Spleen (tissue), 11 donors: ENCODE results near the gene STMN3. TPM values are rescaled to one million over a fixed set of nuclear protein-coding genes. Genes with fewer than 3 reads are reported as not detected.

Source experiments
- DNase-seq: peaks from one replicate; pipeline ENCODE4 v3.0.0-alpha.2; 2020
- H3K27ac ChIP-seq, 8 donors: fragments of 200-600 bp; sonication (generic) in 7 of 8; 1 replicate in 4 of 8; 2 replicates in 4 of 8; pipeline versions ENCODE4 v1.5.0 to v1.8.0; 2016 to 2021; ENCODE audit warnings: inconsistent platforms in 4 of 8, mild to moderate bottlenecking in 4 of 8, moderate library complexity in 1 of 8
- H3K27me3 ChIP-seq, 7 donors: fragments of 200-600 bp; sonication (generic) in 6 of 7; replicated peaks in 1 of 7; 1 replicate in 4 of 7; 2 replicates in 3 of 7; pipeline versions ENCODE4 v1.5.0 to v1.8.0; 2016 to 2021; ENCODE audit warnings: inconsistent platforms in 3 of 7, mild to moderate bottlenecking in 1 of 7
- H3K36me3 ChIP-seq, 6 donors: fragments of 200-600 bp; sonication (generic) in 5 of 6; 1 replicate in 4 of 6; 2 replicates in 2 of 6; pipeline versions ENCODE4 v1.5.0 to v1.8.0; 2016 to 2021; ENCODE audit warnings: inconsistent platforms in 2 of 6
- H3K4me1 ChIP-seq, 6 donors: fragments of 200-600 bp; sonication (generic) in 5 of 6; 1 replicate in 3 of 6; 2 replicates in 3 of 6; pipeline versions ENCODE4 v1.5.0 to v1.8.0; 2016 to 2021; ENCODE audit warnings: inconsistent platforms in 3 of 6
- H3K4me3 ChIP-seq, 8 donors: fragments of 200-600 bp; sonication (generic) in 7 of 8; 1 replicate in 4 of 8; 2 replicates in 4 of 8; pipeline versions ENCODE4 v1.5.0 to v1.8.0; 2016 to 2021; ENCODE audit warnings: inconsistent platforms in 4 of 8, mild to moderate bottlenecking in 4 of 8, moderate library complexity in 2 of 8
- H3K9me3 ChIP-seq, 8 donors: fragments of 200-600 bp; sonication (generic) in 7 of 8; 1 replicate in 4 of 8; 2 replicates in 4 of 8; pipeline versions ENCODE4 v1.5.0 to v1.8.0; 2016 to 2021; ENCODE audit warnings: inconsistent platforms in 4 of 8
- POLR2A ChIP-seq, 3 donors: fragments of 450-650 bp; IDR thresholded peaks; one replicate each; pipeline ENCODE4 v1.5.1; 2017; ENCODE audit warnings: antibody characterized with exemption in 3 of 3, mild to moderate bottlenecking in 1 of 3
- POLR2AphosphoS5 ChIP-seq, 3 donors: sonication (generic); formaldehyde crosslinking; IDR thresholded peaks; one replicate each; pipeline ENCODE4 v1.5.1; 2017; ENCODE audit warnings: antibody characterized with exemption in 3 of 3
- WGBS, 5 donors: extraction: QIAGEN DNeasy Blood & Tissue Kit in 3 of 5; methylation state at CpG; one replicate each; pipeline versions ENCODE4 v1.1.5 to v1.1.7; 2013 to 2018; 5-methylcytosine and 5-hydroxymethylcytosine counted together
- intact Hi-C: fragments of 100-400 bp; cut with DNase I; formaldehyde crosslinking; loops from one replicate; pipeline ENCODE4 v1.15.0; 2023; ENCODE audit warnings: low total_unique reads
- polyA plus RNA-seq, 3 donors: library from polyadenylated mRNA; stranded (reverse); fragments of 200-250 nt; gene quantifications; one replicate each; pipeline ENCODE4 v1.2.1, GENCODE V29; 2013
- total RNA-seq, 7 donors: library from RNA; depleted of rRNA in 3 of 7; stranded (reverse); fragments of >200 nt in 3 of 7; fragmentation: NEBNext Ultra II Directional in 4 of 7; extraction: Animal tissue kit (Norgen Biotek cat#: 25700) in 4 of 7; gene quantifications; one replicate each; pipeline versions ENCODE4 v1.1.0 to v1.2.1, GENCODE V29; 2016 to 2021
- TF ChIP-seq, protein P1 (sequence below), 11 experiments: fragments of 200-600 bp in 7 of 11; fragments of 450-650 bp in 4 of 11; sonication (generic) in 4 of 11; IDR thresholded peaks in 8 of 11; conservative IDR thresholded peaks in 3 of 11; 1 replicate in 7 of 11; 2 replicates in 4 of 11; pipeline versions ENCODE4 v1.4.0 to v1.8.0; 2016 to 2021; ENCODE audit warnings: antibody characterized with exemption in 11 of 11, inconsistent platforms in 4 of 11, mild to moderate bottlenecking in 1 of 11
- donor health status: healthy with polysubstance abuse.
- donor health status: DM: no; HTN: no; CAD: no; lungs with moderate emphysema.
- donor health status: DM: no; HTN: no; CAD: no.
- donor health status: Bipolar disorder and iron deficiency.
- donor health status: healthy.
- donor health status: DM: no; HTN: no; CAD: no.
- donor health status: DM: yes; HTN: yes; CAD: no.

Gene STMN3
- total and polyA plus RNA-seq, 10 donors = 16.1 to 57.0 (median 32.3) TPM

DNA sequence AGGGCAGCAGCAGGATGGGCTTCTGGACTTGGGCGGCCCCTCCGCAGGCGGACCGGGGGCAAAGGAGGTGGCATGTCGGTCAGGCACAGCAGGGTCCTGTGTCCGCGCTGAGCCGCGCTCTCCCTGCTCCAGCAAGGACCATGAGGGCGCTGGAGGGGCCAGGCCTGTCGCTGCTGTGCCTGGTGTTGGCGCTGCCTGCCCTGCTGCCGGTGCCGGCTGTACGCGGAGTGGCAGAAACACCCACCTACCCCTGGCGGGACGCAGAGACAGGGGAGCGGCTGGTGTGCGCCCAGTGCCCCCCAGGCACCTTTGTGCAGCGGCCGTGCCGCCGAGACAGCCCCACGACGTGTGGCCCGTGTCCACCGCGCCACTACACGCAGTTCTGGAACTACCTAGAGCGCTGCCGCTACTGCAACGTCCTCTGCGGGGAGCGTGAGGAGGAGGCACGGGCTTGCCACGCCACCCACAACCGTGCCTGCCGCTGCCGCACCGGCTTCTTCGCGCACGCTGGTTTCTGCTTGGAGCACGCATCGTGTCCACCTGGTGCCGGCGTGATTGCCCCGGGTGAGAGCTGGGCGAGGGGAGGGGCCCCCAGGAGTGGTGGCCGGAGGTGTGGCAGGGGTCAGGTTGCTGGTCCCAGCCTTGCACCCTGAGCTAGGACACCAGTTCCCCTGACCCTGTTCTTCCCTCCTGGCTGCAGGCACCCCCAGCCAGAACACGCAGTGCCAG is 43.6 kb upstream of the STMN3 start, which contains the start of gene TNFRSF6B:
TSS of gene TNFRSF6B (plus strand) at position 25 of the 729 bp plus-strand sequence. CDS start at position 141, 116 bp downstream.
- DNase-seq = peak; percentile 81
- intact Hi-C loops = no loop called here
- Histone ChIP-seq H3K4me3 (peak within 1 kb of the TSS in 7 of 8 donors; percentile 27 to 63 (median 42)), H3K4me1 (peaks cover 34 to 84% (median 60%) of the 10 kb centered on the region in 6 donors), H3K36me3 (peaks cover 0 to 69% (median 19%) of the 10 kb centered on the region in 6 donors), H3K27me3 (peaks cover 0 to 7% (median 0%) of the 10 kb centered on the region in 7 donors), H3K9me3 (no peaks in the 10 kb centered on the region), H3K27ac (peak within 1 kb of the TSS; percentile 26 to 77 (median 70))
- 10 to 23% (median 14%) methylated on average over 3 to 52 of the region's 52 CpGs for whole genome bisulfite sequencing, 5 donors
- peak; percentile 64 to 86 (median 71) for TF ChIP-seq POLR2AphosphoS5 (IDR thresholded peaks at IDR 0.05)
- TF ChIP-seq POLR2A (IDR thresholded peaks at IDR 0.05) = no peak
- TF ChIP-seq, protein P1, sequence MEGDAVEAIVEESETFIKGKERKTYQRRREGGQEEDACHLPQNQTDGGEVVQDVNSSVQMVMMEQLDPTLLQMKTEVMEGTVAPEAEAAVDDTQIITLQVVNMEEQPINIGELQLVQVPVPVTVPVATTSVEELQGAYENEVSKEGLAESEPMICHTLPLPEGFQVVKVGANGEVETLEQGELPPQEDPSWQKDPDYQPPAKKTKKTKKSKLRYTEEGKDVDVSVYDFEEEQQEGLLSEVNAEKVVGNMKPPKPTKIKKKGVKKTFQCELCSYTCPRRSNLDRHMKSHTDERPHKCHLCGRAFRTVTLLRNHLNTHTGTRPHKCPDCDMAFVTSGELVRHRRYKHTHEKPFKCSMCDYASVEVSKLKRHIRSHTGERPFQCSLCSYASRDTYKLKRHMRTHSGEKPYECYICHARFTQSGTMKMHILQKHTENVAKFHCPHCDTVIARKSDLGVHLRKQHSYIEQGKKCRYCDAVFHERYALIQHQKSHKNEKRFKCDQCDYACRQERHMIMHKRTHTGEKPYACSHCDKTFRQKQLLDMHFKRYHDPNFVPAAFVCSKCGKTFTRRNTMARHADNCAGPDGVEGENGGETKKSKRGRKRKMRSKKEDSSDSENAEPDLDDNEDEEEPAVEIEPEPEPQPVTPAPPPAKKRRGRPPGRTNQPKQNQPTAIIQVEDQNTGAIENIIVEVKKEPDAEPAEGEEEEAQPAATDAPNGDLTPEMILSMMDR (IDR thresholded peaks at IDR 0.05 in 8 of 11, conservative IDR thresholded peaks at IDR 0.05 in 3 of 11) = no peak

DNA sequence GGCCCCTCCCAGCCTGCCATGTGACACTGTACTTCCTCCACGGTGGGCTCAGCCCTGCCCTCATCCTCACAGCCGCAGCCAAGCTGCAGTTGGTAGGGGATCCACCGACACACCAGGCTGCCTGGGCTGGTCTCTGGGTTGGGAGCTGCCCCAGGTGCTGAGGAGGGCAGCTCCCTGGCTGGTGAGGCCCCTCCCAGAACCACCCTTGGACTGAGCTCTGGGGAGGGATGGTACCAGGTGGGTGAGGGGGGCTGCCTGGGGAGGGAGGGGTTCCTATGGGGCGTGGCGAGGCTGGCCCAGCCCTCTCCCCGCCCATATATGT is 43.0 kb upstream of the STMN3 start:
- WGBS, 5 donors = 5 to 23% (median 13%) methylated on average over 3 to 6 of the region's 6 CpGs; no CpG with 5 or more reads in 1 of the 5 donors
- peak; percentile 88 for DNase-seq
- Histone ChIP-seq H3K4me1 (peaks cover 34 to 85% (median 63%) of the 10 kb centered on the region in 6 donors), H3K27ac (peak overlapping the region; percentile 20 to 77 (median 70)), H3K36me3 (peaks cover 0 to 65% (median 19%) of the 10 kb centered on the region in 6 donors), H3K27me3 (peaks cover 0 to 7% (median 0%) of the 10 kb centered on the region in 7 donors), H3K4me3 (peak overlapping the region in 7 of 8 donors; percentile 27 to 63 (median 42)), H3K9me3 (no peaks in the 10 kb centered on the region)
- intact Hi-C loops = no loop called here
- TF ChIP-seq, protein P1 (IDR thresholded peaks at IDR 0.05 in 8 of 11, conservative IDR thresholded peaks at IDR 0.05 in 3 of 11) = no peak
- TF ChIP-seq POLR2AphosphoS5 (IDR thresholded peaks at IDR 0.05) = peak in 2 of 3 donors; percentile 21 to 37

DNA sequence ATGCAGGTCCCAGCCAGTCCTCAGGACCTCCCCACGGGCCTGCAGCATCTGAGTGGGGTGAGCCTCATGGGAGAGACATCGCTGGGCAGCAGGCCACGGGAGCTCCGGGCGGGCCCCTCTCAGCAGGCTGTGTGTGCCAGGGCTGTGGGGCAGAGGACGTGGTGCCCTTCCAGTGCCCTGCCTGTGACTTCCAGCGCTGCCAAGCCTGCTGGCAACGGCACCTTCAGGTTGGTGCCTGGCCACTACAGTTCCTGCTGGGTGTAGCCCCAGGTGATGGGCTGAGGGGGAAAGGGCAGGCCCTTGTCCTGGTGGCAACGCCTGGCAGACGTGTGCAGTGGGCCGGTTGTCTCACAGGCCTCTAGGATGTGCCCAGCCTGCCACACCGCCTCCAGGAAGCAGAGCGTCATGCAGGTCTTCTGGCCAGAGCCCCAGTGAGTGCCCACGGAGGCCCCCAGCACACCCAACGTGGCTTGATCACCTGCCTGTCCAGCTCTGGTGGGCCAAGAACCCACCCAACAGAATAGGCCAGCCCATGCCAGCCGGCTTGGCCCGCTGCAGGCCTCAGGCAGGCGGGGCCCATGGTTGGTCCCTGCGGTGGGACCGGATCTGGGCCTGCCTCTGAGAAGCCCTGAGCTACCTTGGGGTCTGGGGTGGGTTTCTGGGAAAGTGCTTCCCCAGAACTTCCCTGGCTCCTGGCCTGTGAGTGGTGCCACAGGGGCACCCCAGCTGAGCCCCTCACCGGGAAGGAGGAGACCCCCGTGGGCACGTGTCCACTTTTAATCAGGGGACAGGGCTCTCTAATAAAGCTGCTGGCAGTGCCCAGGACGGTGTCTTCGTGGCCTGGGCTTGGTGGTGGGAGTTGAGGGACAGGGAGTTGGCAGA is 42.4 kb upstream of the STMN3 start:
- 74 to 87% (median 80%) methylated on average over 18 to 25 of the region's 25 CpGs for WGBS, 5 donors
- intact Hi-C loops = no loop called here
- Histone ChIP-seq H3K9me3 (no peaks in the 10 kb centered on the region), H3K4me3 (peak overlapping the region in 1 of 8 donors; percentile 63), H3K27me3 (peaks cover 0 to 7% (median 0%) of the 10 kb centered on the region in 7 donors), H3K4me1 (peaks cover 34 to 85% (median 65%) of the 10 kb centered on the region in 6 donors), H3K36me3 (peaks cover 0 to 60% (median 19%) of the 10 kb centered on the region in 6 donors), H3K27ac (peak overlapping the region; percentile 26 to 77 (median 70))
- DNase-seq = no peak
- peak; percentile 11 to 74 (median 42) for TF ChIP-seq POLR2AphosphoS5 (IDR thresholded peaks at IDR 0.05)
- no peak for TF ChIP-seq POLR2A (IDR thresholded peaks at IDR 0.05)
- TF ChIP-seq, protein P1 (IDR thresholded peaks at IDR 0.05 in 8 of 11, conservative IDR thresholded peaks at IDR 0.05 in 3 of 11) = no peak
